Measurements from ENCODE around the gene SERPINF2.
"Not testable (repeated sequence)": the region's sequence is repeated elsewhere in the genome, so short reads cannot be mapped to it uniquely, and the experiment has no call there.

SERPINF2 gene

DNA sequence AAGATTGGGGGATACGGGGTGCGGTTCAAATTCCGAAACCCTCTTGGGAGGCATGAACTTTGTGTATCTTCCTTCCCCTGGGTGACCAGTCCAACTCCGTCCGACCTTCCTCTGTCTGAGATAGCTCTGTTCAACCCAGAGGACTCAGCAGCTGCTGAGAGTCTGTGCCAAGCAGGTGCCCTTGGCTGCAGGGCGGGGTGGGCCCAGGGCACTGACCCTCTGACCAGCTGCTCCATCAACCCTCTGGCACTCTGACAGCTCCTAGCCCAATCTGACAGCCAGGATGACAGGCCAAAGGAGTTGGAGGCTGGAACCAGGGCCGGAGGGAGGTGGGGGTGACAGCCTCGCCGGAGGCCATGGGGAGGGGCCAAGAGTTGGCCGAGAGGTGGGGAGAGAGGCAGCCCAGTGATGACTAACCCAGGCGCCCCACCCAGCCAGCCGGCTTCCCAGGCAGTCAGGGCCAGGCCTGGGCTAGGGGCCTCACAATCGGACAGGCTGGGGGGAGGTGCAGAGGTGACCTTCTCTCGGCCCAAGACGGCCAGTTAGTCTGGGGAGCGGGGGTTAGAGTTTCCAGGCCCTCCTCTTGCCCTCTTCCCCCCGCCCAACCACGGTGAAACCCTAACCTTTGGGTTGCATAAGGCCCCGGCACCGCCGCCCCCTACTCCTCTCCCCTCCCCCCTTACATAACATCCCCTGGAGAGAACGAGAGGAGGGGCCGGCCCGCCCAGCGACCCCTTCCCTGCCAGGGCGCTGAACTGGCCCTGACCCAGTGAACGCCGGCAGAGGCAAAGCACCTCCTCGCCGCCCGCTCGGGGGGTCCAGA is 27.5 kb upstream of the SERPINF2 start:
- peak; percentile 61 for DNase-seq

DNA sequence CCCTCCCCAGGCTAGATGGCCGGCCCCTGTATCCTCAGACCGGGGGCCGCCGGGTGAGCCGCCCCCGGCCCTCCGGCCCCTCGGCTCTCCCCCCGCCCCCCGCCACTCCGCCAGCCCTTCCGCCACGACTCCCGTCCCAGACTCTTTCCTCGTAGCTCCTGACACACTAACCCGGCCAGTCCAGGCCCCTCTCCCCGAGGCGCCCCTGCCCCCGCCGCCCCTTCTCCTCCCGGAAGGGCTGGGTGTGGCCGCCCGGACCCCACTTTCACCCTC is 26.9 kb upstream of the SERPINF2 start:
- no peak for DNase-seq

DNA sequence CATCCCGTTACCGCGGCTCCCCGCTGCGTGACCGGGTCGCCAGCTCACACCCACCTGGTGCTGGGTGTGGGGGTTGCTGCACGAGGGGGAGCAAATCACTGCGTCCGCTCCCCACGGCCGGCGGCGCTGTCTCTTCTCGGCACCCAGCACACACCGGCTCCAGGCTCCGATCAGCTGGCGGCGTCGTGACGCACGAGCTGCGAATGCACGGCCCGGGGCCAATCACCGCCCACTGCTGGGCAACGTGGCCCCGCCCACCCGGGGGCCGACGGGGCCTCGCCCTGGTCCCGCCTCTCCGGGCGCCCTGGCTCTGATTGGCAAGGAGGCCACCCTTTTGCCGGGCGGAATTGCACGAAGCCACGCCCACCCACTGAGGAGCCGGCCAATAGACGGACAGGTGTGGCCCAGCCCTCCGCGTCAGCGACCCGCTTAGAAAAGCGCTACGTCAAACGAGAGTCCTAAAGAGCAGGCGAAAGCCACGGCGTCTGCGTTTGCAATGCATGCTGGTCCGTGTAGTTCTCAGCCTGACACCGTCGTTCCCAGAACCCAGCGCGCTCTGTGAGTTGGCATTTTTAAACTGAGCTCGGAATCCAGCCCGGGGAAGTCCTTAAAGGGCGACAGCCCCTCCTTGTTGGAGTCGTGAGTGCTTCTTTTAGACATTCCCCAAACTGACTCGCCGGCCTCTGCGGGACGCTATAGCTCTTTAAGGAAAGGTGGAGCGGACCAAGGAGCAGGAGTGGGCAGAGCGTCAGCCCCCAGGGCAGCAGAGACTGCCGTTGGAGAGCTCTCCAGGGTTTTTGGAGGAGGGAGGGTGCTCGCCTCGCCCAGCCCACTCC is 26.4 kb upstream of the SERPINF2 start:
- peak; percentile 93 for DNase-seq

DNA sequence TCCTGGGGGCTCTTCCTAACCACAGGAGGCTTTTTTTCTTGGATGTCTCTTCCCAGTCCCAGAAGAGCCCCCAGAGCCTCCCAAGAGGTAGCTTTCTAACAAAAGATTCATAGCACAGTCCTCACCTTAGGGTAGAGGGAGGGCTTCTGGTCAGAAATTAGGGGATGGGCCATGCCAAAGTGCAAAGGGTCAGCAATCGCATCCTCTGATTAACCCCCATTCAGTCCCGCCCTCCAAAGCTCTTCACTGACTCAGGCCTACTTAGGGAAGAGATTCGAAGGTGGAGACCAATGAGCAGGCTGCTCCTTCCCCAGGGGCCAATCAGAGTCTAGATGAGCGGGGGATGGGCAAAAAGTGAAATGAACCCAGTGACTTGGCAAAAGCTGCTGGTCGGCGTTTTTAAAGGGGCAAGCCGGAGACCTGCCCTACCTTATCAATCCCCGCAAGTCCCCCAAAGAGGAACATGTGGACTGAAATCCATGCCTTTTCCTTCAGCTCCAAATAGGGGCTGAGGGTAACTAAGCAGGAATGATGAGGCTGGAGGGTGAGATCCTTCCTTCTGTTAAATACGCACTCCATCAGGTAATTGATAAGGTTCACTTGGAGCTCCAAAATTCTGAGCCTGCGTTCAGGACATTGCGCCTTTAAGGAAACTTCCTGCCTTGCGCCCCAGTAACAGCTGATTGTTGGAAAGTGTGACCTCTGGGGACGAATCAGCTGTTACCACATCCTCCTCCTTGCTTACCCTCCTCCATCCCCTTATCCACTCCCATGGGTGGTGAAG is 25.6 kb upstream of the SERPINF2 start:
- DNase-seq: peak; percentile 80

DNA sequence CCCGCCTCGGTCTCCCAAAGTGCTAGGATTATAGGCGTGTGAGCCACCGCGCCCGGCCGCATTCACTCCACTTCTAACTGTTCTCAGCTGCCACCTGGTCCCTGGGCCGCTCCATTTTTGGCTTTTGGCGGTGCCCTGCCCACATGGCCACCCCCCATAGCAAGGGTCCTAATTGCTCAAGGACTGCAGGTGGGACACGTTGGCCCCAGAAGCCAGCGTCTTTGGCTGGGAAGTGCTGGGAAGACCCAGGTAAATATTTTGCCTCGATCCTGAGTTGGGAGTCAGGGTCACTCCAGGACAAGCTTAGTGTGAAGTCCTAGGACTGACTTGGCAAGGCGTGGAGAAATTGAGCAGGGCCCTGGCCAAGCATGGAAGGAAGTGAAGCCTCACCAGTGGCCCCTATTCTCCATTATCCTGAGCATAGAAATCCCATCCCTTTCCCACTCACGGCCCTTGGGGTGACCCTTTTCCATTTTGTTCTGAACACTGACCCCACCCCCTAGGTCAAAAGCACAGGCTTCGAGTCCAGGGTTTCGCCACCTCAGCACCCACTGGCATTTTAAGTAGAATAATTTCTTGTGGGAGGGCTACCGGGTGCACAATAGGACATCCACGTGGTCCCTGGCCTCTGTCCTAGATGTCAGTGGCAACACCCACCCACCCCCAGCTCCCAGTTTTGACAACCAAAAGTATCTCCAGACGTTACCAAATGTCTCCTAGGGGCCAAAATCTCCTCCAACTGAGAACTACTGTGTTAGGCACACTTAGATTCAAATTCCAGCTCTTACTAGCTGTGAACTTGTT is 24.1 kb upstream of the SERPINF2 start:
- no peak for DNase-seq

DNA sequence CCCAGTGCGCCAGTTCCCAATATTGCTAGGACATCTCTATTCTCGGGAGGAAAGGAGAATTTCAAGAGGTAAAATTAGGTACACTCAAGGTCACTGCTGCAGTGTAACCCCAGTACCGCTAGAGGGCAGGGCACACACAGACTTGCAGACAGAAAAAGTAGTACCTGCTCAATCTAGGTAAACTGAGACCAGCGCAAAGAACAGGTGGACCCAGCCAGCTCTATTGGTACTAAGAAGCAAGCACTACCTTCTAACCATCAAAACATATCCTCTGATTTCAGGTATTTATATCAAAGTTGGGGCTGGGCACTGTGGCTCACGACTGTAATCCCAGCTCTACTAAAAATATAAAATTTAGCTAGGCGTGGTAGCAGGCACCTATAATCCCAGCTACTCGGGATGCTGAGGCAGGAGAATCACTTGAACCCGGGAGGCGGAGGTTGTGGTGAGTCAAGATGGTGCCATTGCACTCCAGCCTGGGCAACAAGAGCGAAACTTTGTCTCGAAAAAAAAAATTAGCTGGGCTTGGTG is 21.8 kb upstream of the SERPINF2 start:
- DNase-seq: peak; percentile 47

DNA sequence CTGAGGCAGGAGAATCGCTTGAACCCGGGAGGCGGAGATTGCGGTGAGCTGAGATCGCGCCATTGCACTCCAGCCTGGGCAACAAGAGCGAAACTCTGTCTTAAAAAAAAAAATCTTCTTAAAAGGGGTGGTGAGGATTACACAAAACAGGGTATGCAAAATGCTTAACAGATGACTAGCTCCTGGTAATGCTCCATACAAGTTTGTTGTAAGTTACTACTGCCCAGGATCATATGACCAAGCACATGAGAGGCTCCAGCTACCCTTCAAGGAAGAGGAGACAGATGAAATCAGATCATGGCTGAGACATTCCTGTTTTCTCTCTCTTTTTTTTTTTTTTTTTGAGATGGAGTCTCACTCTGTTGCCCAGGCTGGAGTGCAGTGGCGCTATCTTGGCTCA is 20.6 kb upstream of the SERPINF2 start:
- DNase-seq: not testable (repeated sequence)

DNA sequence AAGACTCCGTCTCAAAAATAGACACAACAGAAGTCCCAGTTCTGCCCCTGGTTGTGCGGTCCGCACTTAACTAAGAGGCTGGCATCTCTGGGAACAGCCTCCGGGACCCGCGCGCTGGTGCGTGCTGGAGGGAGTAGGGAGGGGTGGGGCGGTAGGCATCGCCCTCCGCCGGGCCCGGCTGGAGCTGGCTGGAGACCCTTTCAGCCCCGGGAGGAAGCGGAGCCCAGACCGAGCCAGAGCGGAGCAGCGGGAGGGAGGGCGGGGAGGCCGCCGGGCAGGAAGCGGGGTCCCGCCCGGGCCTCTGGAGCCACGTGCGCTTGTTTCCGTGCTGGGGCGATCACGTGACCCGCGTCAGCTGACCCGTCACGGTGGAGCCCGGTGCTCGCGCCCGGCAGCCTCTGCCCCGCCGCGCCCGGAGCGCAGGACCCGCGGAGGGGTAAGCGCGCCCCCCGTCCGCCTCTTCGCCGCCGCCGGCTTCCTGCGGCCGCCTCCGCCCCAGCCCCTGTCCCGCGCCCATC is 18.3 kb upstream of the SERPINF2 start, which contains the start of gene WDR81:
Gene WDR81, plus strand, starts transcription at position 354 of the 518 bp plus-strand sequence. CDS start 256 bp downstream, outside the sequence.
- DNase-seq: peak; percentile 75

DNA sequence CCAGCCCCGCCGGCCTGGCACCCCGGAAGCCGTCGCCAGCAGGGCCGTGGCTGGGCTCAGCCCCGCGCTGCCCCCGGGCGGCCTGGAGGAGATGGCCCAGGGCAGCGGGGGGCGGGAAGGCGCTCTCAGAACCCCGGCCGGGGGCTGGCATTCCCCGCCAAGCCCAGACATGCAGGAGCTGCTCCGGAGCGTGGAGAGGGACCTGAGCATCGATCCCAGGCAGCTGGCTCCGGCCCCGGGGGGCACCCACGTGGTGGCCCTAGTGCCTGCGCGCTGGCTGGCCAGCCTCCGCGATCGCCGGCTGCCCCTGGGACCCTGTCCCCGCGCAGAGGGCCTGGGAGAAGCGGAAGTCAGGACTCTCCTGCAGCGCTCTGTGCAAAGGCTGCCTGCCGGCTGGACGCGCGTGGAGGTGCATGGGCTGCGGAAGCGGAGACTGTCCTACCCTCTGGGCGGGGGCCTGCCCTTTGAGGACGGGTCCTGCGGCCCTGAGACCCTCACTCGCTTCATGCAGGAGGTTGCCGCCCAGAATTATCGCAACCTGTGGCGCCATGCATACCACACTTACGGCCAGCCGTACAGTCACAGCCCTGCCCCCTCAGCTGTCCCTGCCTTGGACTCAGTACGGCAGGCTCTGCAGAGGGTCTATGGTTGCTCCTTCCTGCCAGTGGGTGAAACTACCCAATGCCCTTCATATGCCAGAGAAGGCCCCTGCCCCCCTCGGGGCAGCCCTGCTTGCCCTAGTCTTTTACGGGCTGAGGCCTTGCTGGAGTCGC is 17.6 kb upstream of the SERPINF2 start:
- peak; percentile 68 for DNase-seq

DNA sequence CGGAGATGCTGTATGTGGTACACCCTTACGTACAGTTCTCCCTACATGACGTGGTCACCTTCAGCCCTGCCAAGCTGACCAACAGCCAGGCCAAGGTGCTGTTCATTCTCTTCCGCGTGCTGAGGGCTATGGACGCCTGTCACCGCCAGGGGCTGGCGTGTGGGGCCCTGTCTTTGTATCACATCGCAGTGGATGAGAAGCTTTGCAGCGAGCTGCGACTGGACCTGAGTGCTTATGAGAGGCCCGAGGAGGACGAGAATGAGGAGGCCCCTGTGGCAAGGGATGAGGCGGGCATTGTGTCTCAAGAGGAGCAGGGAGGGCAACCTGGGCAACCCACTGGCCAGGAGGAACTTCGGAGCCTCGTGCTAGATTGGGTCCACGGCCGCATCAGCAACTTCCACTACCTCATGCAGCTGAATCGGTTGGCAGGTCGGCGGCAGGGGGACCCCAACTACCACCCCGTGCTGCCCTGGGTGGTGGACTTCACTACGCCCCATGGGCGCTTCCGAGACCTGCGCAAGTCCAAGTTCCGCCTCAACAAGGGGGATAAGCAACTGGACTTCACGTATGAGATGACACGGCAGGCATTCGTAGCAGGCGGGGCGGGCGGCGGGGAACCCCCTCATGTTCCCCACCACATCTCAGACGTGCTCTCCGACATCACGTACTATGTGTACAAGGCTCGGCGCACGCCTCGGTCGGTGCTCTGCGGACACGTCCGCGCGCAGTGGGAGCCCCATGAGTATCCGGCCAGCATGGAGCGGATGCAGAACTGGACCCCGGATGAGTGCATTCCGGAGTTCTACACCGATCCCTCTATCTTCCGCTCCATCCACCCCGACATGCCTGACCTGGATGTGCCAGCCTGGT is 16.8 kb upstream of the SERPINF2 start:
- no peak for DNase-seq

DNA sequence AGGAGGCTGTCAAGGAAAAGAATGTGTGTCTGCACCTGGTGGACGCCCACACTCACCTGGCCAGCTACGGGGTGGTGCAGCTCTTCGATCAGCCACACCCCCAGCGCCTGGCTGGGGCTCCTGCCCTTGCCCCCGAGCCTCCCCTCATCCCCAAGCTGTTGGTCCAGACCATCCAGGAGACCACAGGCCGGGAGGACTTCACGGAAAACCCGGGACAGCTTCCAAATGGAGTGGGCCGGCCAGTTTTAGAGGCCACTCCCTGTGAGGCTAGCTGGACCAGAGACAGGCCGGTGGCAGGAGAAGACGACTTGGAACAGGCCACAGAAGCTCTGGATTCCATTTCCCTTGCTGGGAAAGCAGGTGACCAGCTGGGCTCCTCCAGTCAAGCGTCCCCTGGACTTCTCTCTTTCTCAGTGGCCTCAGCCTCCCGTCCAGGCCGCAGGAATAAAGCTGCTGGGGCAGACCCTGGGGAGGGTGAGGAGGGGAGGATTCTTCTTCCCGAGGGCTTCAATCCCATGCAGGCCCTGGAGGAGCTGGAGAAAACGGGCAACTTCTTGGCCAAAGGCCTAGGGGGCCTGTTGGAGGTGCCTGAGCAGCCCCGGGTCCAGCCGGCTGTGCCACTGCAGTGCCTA is 15.9 kb upstream of the SERPINF2 start:
- DNase-seq: no peak

DNA sequence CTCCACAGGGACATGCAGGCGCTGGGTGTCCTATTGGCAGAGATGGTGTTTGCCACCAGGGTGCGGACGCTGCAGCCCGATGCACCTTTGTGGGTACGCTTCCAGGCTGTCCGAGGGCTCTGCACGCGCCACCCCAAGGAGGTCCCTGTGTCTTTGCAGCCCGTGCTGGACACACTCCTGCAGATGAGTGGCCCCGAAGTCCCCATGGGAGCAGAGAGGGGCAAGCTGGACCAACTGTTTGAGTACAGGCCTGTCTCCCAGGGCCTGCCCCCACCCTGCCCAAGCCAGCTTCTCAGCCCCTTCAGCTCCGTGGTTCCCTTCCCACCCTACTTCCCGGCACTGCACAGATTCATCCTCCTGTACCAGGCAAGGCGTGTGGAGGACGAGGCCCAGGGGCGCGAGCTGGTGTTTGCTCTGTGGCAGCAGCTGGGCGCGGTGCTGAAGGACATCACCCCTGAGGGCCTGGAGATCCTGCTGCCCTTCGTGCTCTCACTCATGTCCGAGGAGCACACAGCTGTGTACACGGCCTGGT is 15.3 kb upstream of the SERPINF2 start:
- no peak for DNase-seq

DNA sequence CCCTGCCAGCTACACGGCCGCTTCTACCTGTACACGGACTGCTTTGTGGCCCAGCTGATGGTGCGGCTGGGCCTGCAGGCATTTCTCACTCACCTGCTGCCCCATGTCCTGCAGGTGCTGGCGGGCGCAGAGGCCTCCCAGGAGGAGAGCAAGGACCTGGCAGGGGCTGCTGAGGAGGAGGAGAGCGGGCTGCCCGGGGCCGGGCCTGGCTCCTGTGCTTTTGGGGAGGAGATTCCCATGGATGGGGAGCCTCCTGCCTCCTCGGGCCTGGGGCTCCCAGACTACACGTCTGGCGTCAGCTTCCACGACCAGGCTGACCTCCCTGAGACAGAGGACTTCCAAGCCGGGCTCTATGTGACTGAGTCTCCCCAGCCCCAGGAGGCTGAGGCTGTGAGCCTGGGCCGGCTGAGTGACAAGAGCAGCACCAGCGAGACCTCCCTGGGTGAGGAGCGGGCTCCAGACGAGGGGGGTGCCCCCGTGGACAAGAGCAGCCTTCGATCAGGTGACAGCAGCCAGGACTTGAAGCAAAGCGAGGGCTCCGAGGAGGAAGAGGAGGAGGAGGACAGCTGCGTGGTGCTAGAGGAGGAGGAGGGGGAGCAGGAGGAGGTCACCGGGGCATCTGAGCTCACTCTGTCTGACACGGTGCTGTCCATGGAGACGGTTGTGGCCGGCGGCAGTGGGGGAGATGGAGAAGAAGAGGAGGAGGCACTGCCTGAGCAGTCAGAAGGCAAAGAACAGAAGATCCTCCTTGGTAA is 14.6 kb upstream of the SERPINF2 start:
- DNase-seq: no peak

DNA sequence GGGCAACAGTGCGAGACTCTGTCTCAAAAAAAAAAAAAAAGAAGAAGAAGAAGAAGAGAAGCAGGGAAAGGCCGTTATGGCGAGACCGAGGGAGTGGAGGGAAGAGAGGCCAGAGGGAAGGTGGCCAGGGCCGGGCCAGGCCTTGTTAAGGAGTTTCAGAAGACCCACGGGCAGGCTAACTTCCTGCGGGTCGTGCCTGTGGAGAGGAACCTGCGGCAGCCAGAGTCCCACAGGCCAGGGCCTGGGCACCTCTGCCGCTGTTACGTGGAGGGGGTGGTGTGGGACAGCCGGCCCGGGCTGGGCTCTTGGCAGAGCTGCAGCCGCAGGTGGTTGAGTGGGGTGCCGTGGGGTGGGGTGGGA is 12.7 kb upstream of the SERPINF2 start:
- no peak for DNase-seq

DNA sequence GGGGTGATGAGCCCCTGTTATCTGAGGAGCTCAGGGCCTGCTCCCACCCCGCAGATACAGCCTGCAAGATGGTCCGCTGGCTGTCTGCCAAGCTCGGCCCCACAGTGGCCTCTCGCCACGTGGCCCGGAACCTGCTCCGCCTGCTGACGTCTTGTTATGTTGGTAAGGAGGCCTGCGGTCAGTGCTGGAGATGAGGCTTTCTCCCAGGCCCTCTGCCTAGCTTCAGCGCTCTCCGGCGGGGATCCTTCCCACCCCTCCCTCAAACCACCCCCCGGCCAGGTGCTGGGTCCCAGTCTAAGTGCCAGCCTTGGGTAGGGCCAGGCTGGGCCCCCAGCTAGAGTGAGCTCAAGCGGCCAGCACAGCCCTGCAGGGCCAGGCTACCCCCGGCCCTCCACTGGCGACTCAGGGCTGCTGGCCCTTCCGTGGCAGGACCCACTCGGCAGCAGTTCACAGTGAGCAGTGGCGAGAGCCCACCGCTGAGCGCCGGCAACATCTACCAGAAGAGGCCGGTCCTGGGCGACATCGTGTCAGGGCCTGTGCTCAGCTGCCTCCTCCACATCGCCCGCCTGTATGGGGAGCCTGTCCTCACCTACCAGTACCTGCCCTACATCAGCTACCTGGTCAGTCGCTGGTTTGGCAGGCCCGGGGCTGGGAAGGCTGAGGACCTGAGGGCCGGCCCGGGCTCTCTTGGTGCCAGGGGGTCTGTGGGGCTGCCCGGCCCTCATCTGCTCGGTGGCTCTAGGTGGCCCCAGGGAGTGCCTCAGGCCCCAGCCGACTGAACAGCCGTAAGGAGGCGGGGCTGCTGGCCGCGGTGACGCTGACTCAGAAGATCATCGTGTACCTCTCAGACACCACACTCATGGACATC is 12.1 kb upstream of the SERPINF2 start:
- no peak for DNase-seq

DNA sequence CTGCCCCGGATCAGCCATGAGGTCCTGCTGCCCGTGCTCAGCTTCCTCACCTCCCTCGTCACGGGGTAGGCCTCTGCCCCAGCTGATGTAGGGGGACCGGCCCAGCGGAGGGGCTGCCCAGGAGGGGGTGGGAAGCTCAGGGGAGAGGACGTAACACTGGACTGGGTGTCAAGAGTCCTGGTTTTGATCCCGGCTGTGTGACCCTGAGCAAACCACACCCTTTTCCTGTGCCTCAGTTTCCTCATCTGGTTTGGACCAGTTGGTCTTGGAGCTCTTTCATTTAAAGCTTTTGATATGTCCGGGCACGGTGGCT is 11.5 kb upstream of the SERPINF2 start:
- DNase-seq: no peak

DNA sequence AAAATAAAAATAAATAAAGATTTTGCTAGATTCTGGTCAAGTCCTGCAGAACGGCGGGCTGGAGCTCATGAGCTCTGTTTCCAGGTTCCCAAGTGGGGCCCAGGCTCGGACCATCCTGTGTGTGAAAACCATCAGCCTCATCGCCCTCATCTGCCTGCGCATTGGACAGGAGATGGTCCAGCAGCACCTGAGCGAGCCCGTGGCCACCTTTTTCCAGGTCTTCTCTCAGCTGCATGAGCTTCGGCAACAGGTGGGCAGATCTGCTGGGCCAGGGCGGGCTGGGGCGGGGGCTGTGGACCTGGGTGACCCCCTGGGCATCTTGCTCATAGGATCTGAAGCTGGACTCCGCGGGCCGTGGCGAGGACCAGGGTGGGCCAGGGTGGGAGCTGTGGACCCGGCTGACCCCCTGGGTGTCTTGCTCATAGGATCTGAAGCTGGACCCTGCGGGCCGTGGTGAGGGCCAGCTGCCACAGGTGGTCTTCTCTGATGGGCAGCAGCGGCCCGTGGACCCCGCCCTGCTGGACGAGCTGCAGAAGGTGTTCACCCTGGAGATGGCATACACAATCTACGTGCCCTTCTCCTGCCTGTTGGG is 10.3 kb upstream of the SERPINF2 start:
- no peak for DNase-seq
